OCI-LY7 (cell line): Measurements from ENCODE around the gene MIPEP.

ENCODE experiments used
- CTCF ChIP-seq: fragments of 200-600 bp; sonication (generic); conservative IDR thresholded peaks from 2 replicates; pipeline ENCODE4 v1.5.1; 2014; ENCODE audit warnings: mild to moderate bottlenecking, antibody characterized with exemption, low read length, moderate library complexity, mixed read lengths
- EZH2phosphoT487 ChIP-seq: fragments of 200-600 bp; sonication (generic); IDR thresholded peaks from 2 replicates; pipeline ENCODE4 v1.6.1; 2018; ENCODE audit warnings: low read depth, borderline replicate concordance, mild to moderate bottlenecking, mixed run types, antibody characterized with exemption, low read length, moderate library complexity, mixed read lengths

GRCh38 chr13:23770973-23771372, 118.2 kb downstream of the MIPEP start:
- no peak for TF ChIP-seq CTCF
- no peak for TF ChIP-seq EZH2phosphoT487
